Anterior cingulate cortex (tissue), 58 donors: ENCODE results near the gene DOC2B.
A peak's percentile ranks its signal among the peaks of the same experiment; 100 is the strongest.
"Not testable (repeated sequence)": the region's sequence is repeated elsewhere in the genome, so short reads cannot be mapped to it uniquely, and the experiment has no call there.

Experiments
- DNase-seq, 58 donors: peaks; one replicate each; lab custom pipeline; 2025; lab: John Stamatoyannopoulos, UW

DOC2B gene

DNA sequence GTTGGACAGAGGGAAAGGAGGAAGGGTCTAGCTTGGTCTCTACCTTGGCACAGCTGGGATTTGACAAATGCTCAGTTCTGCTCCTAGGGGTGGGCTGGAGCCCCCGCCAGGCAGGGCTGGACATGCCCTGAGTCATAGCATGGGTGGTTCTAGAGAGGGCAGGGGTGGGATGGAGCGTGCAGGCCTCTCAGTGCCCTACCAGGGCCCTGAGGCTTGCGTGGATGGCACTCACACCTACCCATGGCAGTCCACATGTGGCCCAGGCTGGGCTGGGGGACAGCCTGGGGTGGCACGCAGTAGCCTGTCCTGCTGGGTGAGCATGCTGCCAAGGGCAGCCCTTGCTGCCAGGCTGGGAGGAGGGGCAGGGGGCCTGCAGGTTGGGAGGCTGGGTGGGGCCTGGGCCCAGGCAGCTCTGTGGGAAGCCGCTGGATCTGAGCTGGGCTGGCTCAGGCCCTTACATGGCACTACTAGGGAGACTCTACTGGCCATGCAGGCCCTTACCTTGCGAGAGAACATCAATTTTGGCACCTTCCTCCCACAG is 11.2 kb downstream of the DOC2B start:
- no peak for DNase-seq

GRCh38 chr17:168614-169013 is 12.8 kb downstream of the DOC2B start:
- DNase-seq = not testable (repeated sequence)

- DNase-seq = no peak
Measured at GRCh38 chr17:165939-166338, 15.5 kb downstream of the DOC2B start.

- DNase-seq = peak in 47 of 58 donors; percentile 9 to 76 (median 36)
Measured at GRCh38 chr17:164303-165235, 16.9 kb downstream of the DOC2B start.

- DNase-seq = no peak
Measured at GRCh38 chr17:163514-164098, 17.8 kb downstream of the DOC2B start.

- no peak for DNase-seq
Measured at GRCh38 chr17:162689-163088, 18.8 kb downstream of the DOC2B start.

- DNase-seq = no peak
Measured at GRCh38 chr17:161481-161880, 20.0 kb downstream of the DOC2B start.

GRCh38 chr17:160336-160735 is 21.1 kb downstream of the DOC2B start:
- DNase-seq = no peak

GRCh38 chr17:159609-160008 is 21.8 kb downstream of the DOC2B start:
- DNase-seq = no peak

GRCh38 chr17:158379-158778 is 23.1 kb downstream of the DOC2B start:
- no peak for DNase-seq

GRCh38 chr17:157901-158300 is 23.5 kb downstream of the DOC2B start:
- no peak for DNase-seq

DNA sequence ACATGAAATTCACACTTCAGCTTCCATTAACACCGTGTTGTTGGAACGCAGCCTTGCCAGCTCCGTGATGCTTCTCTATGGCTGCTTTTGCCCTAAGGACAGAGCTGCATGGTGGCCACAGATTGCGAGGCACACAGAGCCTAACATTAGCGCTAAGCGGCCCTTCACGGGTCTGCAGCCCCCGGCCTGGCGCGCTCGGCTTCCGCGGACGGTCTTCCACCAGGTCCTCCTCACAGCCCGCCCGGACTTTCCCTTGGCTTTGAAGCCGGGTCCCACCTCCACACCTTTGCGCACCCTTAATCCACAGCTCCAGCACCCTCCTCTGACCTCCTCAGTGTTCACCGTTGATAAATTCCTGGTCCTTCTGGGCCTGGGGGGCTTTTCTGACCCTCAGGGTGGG is 24.5 kb downstream of the DOC2B start:
- no peak for DNase-seq

DNA sequence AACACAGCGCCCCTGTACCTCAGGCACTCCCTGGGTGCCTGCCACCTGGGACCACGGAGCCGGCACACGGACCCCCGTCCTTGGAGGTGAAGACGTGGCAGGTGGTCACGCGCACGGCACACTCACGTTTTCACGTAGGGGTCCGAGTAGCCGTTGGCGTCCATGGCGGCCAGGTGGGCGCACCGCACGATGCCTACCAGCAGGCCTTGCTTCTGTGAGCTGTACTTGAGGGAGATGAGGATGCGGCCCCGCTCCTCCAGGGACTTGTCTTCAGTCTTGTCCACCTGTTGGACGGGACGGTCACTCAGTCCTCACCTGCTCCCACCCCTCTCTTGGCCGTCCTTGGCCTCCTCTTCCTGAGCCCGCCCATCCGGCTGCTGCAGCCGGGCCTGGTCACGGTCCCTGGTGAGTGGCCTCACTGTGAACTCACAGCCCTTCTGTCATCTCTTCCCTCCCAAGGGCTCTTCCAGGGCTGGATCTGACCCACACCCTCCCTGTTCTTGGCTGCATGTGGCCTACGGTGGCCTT is 25.3 kb downstream of the DOC2B start:
- DNase-seq = no peak

DNA sequence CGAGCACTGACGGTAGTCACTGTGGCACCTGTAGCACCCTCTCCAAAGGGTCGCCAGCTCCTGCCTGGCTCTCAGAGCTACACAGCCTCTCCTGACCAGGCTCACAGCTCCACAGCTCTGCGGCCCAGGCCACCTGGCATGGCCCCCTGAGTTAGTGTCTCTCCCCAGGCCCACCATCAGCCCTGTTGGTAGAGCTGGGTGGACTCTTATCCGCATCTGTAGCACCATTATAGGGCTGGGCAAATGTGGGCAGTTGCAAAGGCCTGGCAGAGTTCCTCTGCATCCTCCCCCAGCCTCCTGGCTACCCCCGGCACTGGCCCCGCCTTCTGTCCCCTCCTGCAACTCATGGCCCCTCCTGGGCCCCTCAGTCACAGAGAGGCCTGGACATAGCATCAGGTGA is 25.9 kb downstream of the DOC2B start:
- DNase-seq = no peak

- no peak for DNase-seq
Measured at GRCh38 chr17:153851-154250, 27.6 kb downstream of the DOC2B start.

DNA sequence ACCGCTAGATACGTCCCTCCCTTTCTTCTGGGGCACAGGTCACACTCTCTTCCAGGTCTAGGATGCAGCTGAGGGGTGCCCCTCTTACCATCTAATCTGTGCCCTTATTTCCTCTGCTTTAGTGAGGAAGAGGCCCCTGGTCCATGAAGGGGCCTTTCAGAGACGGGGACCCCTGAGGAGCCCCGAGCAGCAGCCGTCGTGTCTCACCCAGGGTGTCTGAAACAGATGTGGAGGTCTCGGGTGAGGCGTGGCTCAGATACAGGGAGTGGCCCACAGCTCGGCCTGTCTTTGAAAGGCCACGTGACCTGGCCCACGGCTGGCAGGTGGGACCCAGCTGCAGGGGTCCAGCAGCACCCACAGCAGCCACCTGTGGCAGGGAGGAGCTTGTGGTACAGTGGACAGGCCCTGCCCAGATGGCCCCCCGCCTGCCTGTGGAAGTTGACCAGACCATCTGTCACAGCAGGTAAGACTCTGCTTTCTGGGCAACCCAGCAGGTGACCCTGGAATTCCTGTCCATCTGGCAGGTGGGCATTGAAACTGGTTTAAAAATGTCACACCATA is 28.5 kb downstream of the DOC2B start:
- DNase-seq = no peak

DNA sequence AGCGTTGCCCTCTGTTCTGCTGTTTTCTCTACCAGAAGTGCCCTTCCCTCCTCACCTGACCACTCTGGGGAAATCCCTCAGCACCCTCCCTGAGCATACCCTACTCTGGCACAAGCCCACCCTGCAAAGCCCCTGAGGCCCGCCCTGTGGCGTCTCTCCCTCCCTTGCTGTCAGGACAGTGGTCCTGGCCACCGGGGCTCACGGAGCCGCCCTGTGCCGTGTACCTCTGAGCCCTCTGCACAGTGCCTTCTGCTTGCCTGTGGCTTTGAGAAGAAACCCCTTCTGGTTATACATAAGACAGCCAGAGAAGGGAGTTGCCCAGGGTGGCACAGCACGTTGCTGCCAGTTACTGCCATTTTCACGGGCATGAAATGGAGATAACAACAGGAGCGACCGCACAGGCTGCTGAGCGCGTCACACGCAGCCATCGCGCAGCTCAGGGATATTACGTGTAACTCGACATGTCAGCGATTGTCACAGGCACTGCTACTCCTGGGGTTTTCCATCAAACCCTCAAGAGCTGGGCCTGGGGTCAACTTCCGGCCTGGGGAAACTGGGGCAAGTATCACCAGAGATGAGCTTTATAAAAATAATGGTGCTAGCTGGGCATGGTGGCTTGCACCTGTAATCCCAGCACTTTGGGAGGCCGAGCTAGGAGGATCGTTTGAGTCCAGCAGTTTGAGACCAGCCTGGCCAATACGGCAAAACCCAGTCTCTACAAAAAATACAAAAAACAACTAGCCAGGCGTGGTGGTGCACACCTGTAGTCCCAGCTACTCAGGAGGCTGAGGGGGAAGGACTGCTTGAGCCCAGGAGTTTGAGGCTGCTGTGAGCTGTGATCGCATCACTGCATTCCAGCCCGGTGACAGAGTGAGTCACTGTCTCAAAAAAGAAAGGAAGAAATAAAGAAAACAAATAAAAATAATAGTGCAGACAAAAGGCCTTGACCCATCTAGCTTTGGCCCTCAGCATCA is 29.3 kb downstream of the DOC2B start:
- DNase-seq = no peak

GRCh38 chr17:151004-151403 is 30.4 kb downstream of the DOC2B start:
- DNase-seq = no peak

DNA sequence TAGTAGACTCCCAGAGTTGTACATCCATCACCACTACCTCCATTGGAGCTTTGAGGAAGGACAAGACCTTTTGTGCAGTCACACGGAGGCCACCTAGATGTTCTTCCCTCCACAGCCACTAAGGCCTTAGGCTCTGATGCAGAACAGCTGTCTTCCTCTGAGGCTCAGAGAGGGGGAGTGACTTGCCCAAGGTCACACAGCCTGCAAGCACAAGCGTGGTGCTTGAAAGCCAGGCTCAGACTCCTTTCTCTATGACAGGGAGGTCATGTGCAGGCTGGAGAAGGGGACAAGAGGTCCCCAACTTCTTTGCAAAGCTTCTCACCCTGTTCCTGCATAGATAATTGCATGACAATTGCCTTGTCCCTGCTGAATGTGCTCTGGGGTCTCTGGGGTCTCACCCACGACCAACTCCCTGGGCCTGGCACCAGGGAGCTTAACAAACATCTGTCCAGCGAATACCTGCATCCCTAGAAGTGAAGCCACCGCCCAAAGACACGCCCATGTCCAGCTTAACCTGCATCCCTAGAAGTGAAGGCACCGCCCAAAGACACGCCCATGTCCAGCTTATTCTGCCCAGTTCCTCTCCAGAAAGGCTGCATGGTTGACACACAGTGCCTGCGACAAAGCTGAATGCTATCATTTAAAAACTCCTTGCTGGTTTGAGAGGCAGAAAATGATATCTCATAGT is 31.4 kb downstream of the DOC2B start:
- DNase-seq = no peak
